ENCODE measurements around the gene SPON1.

Gene SPON1

DNA sequence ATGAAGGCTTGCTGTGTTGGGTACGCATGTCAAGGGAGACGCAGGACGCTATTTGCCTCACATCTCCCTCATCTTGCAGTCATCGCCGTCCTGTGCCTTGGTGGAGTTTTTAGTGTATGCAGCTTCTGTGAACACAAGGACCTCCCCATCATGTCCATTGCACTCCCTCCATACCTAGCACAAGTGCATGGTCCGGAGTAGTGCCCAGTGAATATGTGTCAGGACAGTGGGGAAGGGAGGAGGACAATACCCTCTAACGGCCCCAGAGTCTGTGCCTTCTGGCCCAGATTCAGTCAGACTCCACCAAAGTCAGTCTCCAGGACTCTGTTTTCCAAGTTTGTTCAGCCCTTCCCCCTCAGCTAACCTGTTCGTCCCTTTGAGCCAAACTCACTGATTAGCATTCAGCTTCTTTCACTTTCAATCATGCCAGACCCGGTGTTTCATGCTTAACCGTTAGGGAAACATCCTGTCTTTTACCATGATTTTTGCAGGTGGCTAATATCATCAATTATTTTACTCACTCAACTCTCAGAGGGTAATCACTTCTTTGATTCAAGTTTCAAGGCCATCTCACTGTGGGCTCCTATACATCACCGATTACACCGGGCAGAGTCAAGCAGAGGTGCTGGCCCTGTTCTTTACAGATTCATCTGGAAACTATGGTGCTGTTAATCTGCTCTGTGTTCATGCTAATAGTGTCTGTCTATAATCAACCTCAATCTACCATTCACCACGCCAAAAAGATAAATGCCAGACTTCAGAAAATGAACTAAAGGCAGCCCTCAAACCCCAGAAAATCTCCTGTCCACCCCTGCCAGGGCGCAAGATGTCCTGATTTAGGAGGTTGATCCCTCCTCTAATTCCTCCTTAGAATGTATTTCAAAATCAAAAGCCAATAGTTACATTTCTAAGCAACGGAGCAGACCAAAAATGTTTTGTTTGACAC lies 240.0 kb downstream of the SPON1 start:
- no peak for DNase-seq

DNA sequence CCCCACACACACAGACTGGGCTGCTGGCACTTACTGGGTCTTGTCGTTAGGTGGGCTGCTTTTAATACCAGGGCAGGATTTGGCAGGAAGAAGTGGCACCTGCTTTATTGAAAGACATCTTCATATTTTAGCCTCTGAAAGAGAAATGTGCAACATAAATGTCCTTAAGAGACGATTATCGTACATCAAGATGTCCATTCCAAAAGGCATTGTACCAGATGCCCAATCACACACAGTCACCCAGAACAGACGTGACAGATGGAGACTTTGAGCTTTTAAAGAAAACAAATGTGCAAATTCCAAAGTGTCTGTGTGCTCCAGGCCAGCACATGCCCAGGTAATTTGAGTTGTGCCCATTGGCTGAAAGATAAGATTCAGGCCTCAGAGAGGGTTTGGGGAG lies 240.8 kb downstream of the SPON1 start:
- no peak for DNase-seq

DNA sequence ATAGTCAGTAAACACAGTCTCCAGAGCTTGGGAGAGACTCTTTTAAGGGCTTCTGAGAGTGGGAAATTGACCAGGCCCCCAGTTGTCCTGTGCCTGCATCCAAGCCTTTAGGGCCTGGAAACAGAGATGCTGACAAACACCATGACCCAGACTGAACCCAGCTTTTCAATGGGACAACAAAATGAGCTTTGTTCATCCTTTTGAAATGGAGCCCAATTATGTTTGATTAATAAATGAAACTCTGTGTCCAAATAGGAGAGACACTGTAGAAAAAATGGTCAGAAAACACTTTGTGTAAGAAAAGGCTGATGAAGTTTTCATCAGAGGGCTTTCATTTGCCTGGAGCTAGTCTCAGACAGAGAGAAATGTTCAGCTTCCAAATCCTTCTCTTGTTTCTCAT lies 250.5 kb downstream of the SPON1 start:
- no peak for DNase-seq

DNA sequence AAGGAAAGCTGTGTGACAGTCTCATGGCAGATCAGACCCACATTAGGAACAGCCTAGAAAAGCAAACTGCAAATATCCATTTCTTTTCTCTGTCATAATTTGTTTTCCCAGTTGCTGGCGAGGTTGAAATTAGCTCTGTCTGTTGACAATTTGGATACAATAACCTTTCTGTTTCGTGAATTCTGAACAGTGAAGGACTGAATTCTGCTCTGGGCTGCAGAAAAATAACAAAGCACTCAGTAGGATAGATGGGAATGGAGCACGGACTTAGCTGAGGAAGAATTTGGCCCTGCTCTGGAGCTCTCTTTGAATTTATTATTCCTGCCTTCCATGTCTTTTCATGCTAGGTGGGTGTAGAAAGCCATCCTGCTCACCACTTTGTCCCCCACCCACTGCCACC lies 256.2 kb downstream of the SPON1 start:
- no peak for DNase-seq

DNA sequence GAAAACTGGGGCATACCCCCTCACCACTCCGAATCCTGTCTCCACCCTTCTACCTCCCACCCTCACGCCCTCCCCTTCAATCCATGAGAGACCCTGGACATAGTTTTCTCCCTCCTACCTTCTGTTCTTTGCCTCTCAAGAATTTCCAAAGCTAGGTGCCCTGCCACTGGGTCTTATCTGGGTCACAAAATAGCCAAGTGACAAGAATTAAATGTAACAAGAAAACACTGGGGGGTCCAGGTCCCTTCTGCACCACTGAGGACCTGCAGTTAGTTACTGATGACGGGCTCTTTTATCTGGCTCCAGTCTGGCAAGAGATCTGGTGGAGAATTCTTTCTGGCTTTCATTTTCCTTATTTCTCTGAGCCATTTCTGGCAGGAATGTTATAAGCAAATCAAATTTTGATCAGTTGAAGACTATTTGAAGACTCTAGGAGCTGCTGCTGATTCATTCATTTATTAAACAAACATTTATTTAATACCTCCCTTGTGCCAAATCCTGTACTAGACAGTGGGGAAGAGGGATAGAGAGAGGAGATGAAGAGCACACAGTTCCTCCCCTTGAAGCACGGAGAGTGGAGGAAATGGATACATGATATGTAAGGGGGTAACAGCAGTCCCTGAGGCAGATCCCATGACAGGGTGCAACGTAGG lies 261.2 kb downstream of the SPON1 start:
- no peak for DNase-seq

DNA sequence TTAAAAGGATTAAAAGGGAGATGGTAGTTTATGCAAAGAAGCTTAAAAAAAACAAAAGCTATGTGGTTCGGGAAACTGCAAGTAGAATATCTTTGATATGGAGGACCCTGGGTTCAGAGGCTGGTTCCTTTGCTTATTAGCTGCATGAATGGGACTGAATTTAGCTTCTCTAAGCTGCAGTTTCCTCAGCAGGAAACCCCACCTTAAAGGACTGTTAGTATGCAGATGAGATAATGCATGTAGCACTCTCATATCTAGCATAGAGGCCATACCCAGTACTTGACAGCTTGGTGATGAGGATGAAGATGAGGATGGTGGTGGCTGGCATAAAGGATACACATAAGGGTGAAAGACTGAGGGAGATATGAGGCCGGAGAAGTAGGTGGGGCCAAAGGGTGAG lies 261.9 kb downstream of the SPON1 start:
- DNase-seq = no peak

DNA sequence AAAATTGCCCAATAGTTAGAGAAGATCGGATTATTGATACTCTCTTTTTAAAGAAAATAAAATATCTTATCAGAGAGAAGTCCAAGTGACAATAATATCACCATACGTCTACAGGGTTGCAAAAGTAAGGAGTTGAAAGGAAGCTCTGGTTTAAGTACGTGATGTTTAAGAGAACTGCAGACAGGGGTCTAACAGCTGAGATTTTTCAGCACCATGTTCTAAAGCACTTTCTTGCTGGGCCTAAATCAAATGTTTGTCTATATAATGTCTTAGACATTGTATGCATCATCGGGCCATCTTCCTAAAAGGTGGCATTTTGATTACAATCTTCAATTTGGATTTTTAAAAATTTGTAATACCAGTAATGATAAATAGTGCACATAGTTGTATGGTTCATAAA lies 263.1 kb downstream of the SPON1 start:
- DNase-seq = no peak

DNA sequence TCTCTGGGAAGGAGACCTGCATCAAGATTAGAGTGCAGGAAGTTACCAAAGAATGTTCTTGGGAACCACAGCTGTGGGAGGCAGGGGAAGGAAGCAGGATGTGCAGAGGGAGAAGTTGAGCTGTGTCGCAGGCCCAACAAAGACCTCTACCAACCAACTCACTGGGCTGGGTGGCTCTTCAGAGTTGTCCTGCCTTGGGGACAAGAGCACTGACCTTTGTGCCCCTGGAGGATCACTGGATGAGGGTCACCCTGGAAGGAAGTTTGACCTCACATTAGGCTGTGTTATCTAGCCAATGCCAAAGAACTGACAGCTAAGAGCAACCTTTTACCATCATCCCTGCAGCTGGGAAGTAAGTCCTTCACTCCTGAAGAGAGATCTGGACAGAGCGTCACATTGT lies 265.8 kb downstream of the SPON1 start:
- no peak for DNase-seq

DNA sequence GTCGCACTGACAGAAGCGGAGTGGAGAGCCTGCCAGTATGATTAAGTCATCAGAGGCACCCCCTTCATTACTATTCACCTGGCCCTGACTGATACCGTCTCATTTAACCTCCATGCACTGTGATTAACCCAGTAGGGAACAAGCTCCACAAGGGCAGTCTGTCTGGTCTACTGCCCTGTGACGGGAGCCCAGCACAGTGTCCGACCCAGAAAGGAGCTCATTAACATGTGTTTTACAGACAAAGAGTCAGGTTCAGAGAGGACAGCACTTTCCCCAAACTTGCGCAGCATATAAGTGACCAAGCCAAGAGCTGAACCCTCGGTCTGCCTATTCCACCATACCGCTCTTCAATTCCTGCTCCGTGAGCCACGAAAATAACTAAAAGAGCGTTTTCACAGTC lies 266.9 kb downstream of the SPON1 start:
- no peak for DNase-seq

DNA sequence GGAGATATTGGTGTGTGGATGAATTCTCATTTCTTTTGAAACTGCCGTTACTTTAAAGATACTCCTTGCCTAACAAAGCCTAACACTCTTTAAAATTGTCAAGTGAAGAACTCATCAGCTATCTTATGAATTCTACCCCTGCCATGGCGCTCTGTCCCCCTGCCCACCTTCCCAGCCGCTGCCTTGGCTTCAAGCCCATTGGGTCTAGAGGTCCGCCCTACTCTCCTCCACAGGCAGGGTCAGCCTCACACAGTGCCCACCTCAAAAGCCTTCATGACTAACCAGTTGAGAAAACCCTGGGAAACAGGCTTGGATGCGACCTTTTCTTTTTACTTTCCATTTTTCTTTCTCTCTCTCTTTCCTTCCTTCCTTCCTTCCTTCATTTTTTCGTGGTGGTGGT lies 267.9 kb downstream of the SPON1 start:
- DNase-seq = no peak

DNA sequence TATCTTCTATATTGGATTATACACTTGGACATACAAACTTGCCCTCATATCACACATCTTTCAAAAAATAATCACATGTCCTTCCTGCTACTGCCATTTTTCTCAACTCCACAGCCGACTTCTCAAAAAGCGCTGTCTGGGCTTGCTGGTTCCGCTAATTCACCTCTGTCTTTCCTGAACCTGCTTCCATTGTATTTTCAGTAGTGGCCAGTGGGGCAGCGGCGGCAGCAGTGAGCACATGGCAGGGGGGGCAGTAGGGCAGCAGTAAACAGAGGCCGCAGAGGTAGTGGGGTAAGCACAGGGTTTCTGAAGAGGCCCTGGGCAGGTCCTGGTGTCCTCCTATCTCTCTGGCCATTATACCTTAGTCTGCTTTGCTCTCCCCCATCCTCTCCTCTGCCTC lies 270.1 kb downstream of the SPON1 start:
- no peak for DNase-seq

DNA sequence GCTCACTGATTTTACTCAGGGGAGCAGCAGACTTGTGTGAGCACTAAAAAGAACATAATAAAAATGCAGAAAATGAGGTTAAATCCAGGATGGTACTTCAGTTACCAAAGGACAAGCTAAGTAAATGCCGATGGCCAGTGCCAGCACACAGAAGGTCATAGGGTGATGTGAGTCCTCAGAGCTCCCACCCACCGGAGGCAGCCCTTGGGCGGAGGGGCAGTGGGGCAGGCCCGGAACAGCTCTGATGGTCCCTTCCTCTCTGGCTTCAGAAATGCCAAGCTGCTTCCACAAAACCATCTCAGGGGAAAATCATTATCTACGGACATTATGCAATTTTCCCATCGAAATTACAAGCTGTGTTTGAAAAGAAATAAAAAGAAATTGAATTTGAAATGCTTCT lies 271.9 kb downstream of the SPON1 start:
- DNase-seq = no peak

DNA sequence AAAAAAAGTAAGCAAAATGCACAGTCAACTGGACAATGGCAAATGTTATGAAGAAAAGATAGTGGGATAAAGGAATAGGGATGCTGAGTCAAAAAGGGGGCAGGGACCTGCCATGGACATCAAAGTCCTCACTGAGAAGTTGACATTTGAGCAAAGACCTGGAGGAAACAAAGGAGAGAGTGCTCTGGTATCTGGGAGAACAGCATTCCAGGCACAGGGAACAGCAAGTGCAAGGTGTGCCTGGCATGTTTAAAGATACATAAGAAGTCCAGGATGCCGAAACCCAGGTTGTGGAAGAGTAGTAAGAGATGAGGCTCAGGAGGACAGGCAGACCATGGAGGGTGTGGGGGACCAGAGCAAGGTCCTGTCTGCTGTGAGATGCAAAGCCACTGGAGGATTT lies 273.2 kb downstream of the SPON1 start:
- DNase-seq = no peak

DNA sequence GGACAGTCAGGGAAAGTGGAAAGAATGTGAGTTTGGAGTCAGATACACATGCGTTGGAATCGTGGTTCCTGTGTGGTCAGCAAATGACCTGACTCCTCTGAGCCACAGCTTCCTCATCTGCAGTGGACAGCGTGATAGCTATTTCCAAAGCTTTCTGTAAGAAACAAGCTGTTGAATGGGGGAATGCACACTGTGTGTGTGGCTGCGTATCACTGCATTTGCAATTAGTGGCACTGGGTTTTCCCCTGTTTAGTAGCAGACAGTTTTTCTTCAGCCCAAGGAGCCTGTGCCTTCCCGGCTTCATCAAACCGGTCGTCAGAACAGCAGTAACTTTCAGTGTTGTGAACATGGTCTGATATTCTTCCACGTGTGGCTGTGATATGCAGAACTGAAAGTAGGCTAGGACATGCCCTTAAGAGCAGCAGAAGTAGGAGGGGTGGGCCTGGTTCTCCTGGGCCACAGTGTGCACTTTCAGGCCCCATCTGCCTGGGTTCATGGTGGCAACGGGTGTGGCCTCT lies 275.0 kb downstream of the SPON1 start:
- DNase-seq = no peak

DNA sequence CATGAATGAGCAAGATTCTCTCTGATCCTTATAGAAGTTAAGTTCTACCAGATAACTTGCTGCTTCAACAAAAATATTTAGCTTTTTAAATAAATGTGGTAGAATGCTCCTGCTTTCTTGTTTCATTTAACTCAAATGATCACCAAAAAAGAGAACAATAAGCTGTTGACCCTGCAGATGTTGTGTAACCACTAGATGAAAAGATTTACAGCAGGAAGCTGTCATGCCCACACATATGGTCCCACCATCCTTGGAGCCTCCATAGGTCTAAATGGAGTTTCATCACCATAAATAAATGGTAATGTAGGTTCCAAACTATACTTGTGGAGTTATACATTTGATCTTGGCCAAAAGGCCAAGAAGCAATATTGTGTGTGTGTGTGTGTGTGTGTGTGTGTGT lies 277.7 kb downstream of the SPON1 start:
- no peak for DNase-seq

DNA sequence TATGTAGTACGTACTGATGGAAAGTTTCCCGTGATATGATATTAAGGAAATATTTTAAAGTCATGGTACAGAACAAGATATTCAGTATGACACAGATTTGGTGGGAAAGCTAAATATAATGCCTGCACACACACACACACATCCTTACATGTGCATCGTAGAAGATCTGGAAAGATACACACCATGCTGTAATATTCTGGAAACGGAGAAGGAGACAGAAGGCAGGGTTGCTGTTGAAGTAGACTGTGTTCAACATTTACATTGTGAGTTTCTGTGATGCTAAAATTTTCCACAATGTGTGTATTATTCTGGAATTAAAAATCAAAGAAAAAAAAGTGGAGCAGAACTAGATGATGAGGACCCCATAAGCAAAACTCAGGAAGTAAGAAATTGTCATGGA lies 278.4 kb downstream of the SPON1 start:
- DNase-seq = no peak

DNA sequence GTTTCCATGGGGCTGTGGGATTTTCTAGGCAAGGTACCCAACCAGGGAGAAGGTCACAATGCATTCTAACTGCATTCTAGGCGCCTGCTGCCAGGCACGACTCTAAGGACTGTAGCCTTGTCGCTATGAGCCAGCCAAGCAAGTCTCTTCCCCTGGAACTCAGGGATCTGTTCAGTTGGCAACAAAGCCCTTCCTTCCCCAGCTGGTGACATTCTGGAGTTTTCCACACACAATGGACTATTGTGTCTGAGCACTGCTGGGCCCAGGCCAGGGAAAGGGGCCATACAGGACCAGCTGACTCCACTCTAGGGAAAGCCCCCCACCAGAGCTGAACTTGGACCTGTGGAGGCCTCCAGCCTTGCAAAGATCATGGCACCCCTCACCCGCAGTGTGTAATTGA lies 279.7 kb downstream of the SPON1 start:
- no peak for DNase-seq

DNA sequence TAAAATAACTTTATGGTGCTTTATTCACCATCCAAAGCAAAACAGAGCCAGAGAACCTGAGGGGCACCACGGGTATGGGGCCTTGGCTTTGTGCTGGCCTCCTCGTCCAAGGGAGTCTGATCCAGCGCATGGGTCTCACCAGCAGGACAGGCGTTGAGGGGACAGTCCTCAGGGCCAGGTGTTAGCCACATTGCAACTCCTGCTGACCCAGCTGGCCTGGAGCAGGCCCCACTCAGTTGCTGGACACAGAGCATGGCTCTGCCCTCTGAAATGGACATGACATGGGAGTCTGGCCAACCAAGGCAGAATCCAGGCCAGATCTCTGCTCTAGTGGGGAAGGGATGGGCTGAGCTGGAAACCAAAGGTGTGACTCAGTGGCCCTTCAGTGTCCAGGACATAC lies 280.2 kb downstream of the SPON1 start:
- DNase-seq = no peak

DNA sequence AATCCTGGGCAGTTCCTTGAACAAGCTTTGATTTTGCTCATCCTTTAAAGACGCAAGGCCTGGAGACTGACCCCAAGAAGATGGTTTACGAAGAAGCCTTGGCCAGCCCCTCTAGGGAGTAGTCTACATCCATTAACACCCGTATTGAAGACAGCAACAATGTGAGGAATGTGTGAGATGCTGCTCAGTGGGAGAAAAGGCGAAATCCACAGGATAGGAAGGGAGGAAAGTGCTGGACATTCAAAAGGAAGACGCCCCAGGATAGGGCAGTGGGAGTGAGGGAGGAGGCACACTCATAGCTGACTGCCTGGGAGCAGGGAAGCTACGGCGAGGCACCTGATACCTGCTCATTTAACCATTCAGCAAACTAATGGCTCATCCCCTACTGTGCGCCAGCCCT lies 282.4 kb downstream of the SPON1 start:
- no peak for DNase-seq

DNA sequence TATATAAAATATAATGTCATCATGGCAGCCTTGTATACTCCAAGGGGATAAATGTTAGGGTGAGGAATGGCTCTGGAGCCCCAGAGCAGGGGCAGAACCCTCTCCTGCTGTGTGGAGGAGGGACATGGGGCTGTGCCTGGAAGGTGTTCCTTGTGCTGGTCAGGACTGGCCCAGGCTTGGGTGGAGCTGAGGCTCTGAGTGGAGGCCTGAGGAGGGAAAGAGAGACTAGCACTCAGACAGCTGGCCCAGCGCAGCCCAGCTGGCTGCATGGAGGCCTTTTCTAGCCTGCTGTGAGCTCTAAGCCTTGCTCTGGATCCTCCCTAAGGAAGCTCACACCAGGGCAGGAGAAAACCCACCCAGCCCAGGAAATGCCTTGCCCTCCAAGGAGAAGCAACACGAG lies 282.9 kb downstream of the SPON1 start:
- no peak for DNase-seq

DNA sequence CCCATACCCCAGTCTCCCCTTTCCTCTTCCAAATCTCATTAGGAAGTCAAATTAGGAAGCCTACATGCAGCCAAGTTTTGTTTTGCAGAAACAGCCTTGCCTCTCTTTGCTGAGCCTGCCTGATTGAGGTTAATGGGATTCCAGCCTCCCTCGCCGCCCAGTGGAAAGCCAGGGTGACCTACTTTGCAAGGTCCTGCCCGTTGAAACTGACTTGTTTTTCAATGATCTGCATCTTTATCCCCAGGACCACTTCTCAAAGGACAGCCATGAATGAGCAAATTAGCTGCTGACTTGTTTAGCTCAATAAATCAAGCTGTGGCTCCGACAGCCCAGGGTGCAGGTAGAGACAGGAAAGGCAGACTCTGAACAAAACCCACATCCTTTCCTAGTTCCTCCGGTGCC lies 286.1 kb downstream of the SPON1 start:
- no peak for DNase-seq

DNA sequence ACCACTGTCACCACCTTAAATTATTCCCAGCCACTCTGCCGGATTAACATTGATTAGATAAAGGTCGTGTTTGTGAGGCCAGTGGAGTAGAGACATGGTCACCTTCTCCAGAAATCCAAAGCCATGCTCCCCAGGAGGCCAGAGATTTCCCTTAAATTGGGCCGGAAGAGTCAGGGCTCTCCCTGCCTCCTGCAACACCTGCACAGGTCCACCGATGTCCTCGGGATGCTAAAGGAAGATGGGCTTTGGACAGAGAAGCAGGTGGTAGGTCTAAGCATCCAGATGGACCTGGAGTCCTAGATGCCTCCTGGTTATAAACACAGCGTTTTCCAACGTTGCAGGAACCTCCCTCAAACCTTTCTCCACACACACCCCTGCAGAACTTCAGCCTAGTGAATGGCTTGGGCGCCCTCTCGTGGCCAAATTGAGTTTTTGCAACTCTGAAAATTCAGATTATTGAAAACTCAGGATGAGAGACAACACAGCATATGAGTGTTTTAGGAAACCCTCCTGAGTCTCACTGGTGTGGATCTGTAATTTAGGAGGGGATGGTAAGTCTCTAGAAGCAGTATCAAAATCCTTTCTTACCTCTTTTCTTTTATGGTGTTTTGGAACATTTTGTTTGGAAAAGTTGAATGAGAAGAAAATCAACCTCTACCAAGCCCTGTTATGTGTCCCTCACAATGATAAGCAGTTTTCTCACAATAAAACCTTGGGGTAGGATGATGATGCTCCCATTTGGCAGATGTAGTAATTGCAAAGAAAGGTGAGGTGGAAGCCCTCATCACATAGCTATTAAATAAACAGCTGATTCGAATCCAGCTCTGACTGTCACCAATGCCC lies 286.8 kb downstream of the SPON1 start:
- DNase-seq = peak; percentile 70 to 76

DNA sequence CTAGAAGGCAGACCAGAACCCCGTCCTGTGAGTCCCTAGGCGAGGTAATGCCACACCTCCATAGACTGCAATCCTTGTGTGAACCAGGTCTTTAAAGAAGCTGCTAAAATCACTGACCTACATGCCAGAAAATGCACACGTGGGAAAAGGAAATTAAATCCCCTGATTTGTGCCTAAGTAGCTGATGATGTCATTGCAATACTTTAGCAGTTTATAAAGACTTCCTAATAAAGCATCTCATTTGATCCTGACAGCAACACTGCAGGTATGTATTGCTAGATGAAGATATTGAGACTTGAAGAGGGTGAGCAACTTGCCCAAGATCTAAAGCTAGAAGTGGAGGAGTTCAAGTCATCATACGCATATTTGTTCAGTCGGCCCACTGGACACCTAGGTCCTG lies 289.2 kb downstream of the SPON1 start:
- DNase-seq = no peak

All from stimulated activated CD4-positive, alpha-beta T cell treated with anti-CD3 and anti-CD28 coated beads, Interleukin-2, amount 100 ng/mL, for 24 hours (primary cell).